Activated naive CD8-positive, alpha-beta T cell (primary cell): ENCODE data around the gene FAM193A.
"Not testable (repeated sequence)": the region's sequence is repeated elsewhere in the genome, so short reads cannot be mapped to it uniquely, and the experiment has no call there.

Experiments used
- H3K27ac Mint-ChIP-seq: one replicate; pipeline ENCODE4 v1.8.0; 2021; ENCODE audit warnings: mixed read lengths
- H3K27me3 Mint-ChIP-seq: one replicate; pipeline ENCODE4 v1.8.0; 2021; ENCODE audit warnings: mixed read lengths
- H3K36me3 Mint-ChIP-seq: one replicate; pipeline ENCODE4 v1.8.0; 2021; ENCODE audit warnings: mixed read lengths
- H3K4me1 Mint-ChIP-seq: one replicate; pipeline ENCODE4 v1.8.0; 2021; ENCODE audit warnings: low read depth, mixed read lengths
- H3K4me3 Mint-ChIP-seq: one replicate; pipeline ENCODE4 v1.8.0; 2021; ENCODE audit warnings: mild to moderate bottlenecking, mixed read lengths
- H3K9me3 Mint-ChIP-seq: one replicate; pipeline ENCODE4 v1.8.0; 2021; ENCODE audit warnings: low read depth, mixed read lengths

FAM193A gene

DNA sequence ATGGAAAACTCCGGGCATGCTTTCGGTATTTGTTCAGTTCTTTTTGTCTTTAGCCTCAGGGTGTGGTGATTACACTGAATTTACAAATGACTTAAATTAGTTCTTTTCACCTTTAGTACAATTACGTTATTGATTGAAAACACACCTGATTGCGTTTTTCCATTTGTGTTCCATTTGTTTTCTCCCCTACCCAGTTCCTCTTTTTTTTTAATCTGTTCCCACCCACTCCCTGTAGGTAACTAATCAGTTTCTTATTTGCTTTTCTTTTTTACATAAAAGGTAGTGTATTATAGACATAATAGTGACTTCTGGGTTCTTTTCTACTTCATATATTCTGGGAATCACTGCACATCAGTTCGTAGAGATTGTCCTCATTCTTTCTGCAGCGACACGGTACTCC, 166.3 kb downstream of the FAM193A start:
- no peaks in the 10 kb centered on the region for H3K36me3 Mint-ChIP-seq
- peaks cover 2% of the 10 kb centered on the region for H3K4me1 Mint-ChIP-seq
- H3K4me3 Mint-ChIP-seq, result no peak overlapping the region
- H3K9me3 Mint-ChIP-seq, result no peaks in the 10 kb centered on the region
- no peak overlapping the region for H3K27ac Mint-ChIP-seq
- H3K27me3 Mint-ChIP-seq, result no peaks in the 10 kb centered on the region

DNA sequence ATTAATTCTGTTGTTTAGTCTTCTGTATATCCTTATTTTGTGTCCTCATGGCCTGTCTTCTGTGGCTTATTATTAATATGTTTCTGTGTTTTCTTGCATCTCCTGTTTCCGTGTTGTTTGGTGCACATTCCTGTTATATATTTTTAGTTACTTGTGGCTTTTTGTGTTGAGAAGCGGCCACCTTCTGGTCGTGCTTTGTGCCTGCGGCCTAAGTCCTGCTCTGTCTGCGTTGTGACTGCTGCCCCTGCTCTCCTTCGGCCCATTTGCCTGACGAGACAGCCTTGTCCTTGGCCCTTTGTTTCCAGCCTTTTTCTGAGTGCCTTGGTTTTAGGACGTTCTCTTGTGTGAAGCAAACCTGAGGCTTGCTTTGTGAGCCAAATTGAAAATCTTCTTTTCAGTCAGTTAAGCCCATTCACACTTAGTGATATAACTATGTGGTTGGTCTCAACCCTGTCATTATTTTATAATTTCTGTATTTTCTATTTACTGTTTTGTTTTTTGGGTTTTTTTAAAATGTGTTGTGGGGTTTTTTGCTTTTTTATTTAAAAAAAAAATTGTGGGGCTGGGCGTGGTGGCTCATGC, 175.9 kb downstream of the FAM193A start:
- Mint-ChIP-seq H3K36me3 (no peaks in the 10 kb centered on the region), H3K27ac (peak overlapping the region; percentile 64), H3K9me3 (no peaks in the 10 kb centered on the region), H3K4me3 (no peak overlapping the region), H3K4me1 (peaks cover 23% of the 10 kb centered on the region), H3K27me3 (no peaks in the 10 kb centered on the region)

DNA sequence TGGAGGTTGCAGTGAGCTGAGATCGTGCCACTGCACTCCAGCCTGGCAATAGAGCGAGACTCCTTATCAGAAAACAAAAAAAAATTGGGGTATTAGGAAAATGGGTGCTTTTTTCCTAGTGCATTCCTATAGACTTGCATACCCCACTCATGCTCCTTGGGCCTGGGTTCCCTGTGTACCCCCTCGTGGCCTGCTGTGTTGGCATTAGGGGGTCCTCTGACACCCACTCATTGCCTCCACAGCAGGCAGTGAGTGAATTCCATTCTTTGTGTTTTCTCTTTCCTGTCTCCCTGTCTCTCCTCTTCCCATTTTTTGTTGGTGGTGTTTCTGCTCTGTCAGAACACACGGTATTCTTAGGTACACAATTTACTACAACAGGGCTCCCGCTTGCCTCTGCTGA, 176.9 kb downstream of the FAM193A start:
- Mint-ChIP-seq H3K27me3 (no peaks in the 10 kb centered on the region), H3K4me3 (peak overlapping the region; percentile 58), H3K4me1 (peaks cover 23% of the 10 kb centered on the region), H3K36me3 (peaks cover 3% of the 10 kb centered on the region), H3K27ac (peak overlapping the region; percentile 94), H3K9me3 (no peaks in the 10 kb centered on the region)

DNA sequence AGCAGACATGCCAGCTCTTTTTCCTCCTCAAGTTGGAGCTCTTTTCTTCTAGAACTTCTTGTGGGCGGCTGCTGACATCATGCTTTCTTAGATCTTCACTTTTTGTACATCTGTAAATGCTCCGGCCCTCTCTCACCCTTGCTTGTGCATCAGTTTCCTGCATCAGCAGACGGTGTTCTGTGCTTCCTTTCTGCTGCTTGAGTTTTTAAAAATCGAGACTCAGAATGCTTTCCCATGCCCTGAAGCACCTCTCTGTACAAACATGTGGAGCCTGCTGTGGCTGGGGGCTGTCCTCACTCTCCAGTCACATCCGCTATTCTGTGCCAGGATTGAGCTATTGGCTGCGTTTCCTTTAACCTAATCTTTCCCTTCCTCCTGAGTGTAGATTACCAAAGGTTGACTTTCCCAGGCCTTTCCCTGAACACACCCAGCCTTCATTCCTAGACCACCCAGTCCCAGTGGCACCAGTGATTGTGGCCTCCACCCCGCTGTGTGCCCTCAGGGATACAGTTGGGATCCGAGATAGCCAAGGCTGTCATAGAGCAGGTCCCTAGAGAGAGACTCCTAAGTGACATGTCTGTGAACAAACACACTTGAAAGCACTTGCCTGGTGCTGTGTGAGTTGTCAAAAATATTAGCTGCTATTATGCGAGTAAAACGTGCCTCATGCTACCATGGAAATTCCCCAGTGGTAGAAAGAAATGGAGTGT, 177.8 kb downstream of the FAM193A start:
- peaks cover 23% of the 10 kb centered on the region for H3K4me1 Mint-ChIP-seq
- H3K9me3 Mint-ChIP-seq, result no peaks in the 10 kb centered on the region
- peak overlapping the region; percentile 58 for H3K4me3 Mint-ChIP-seq
- no peaks in the 10 kb centered on the region for H3K27me3 Mint-ChIP-seq
- peak overlapping the region; percentile 94 for H3K27ac Mint-ChIP-seq
- H3K36me3 Mint-ChIP-seq, result peaks cover 3% of the 10 kb centered on the region

DNA sequence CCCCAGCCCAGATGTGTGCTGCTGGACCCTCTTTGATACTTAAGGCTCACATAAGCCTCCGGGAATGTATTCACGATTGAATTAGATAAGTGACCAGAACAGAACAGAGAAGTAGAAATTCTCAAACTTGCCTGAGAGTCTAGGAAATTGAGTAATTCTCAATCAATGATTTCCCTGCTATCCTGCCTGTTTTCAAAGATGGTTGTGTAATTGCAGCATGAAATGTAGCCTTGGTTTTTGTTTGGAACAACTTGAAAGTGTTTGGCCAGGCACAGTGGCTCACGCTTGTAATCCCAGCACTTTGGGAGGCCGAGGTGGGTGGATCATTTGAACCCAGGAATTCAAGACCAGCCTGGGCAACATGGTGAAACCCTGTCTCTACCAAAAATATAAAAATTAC, 178.5 kb downstream of the FAM193A start:
- Mint-ChIP-seq H3K27ac (peak overlapping the region; percentile 94), H3K9me3 (no peaks in the 10 kb centered on the region), H3K27me3 (no peaks in the 10 kb centered on the region), H3K4me3 (no peak overlapping the region), H3K36me3 (peaks cover 3% of the 10 kb centered on the region), H3K4me1 (peaks cover 23% of the 10 kb centered on the region)

DNA sequence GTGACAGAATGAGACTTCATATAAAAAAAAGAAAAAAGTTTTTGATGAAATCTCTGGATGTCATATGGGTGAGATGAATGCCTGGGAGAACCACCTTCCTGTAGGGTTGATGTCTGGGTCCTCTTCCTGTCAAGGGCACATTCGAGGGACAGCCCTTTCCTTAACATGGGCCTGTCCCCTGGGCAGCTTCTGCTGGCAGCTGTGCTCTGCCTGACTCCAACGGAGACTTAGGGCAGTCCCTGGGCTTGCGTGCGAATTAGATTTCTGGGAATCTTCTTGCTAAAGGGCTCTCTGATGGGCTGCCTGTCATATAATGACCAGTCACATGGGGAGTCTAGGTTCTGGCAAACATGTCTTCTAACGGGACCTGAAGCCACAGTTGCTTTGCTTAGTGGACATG, 179.0 kb downstream of the FAM193A start:
- H3K4me3 Mint-ChIP-seq, result no peak overlapping the region
- H3K27ac Mint-ChIP-seq, result peak overlapping the region; percentile 41
- no peaks in the 10 kb centered on the region for H3K9me3 Mint-ChIP-seq
- no peaks in the 10 kb centered on the region for H3K27me3 Mint-ChIP-seq
- H3K4me1 Mint-ChIP-seq, result peaks cover 23% of the 10 kb centered on the region
- H3K36me3 Mint-ChIP-seq, result peaks cover 3% of the 10 kb centered on the region

DNA sequence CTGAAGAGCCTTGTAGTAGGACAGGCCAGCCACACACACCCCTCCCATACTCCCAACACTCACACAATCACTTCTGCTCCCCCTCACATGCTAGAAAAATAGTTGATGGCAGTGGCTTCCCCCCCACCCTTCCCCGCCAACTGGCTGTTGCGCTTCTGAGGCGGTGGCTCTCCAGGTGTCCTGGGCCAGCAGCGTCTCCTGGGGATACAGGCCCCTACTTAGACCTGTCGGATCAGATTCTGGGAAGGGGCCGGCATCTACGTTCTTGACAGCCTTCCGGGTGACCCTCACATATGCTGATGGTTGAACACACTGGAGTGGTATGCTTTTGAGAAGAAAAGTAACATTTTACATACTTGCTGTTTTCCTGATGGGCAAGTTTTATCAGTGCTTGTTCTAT, 179.8 kb downstream of the FAM193A start:
- H3K9me3 Mint-ChIP-seq, result no peaks in the 10 kb centered on the region
- peaks cover 5% of the 10 kb centered on the region for H3K36me3 Mint-ChIP-seq
- H3K27ac Mint-ChIP-seq, result peak overlapping the region; percentile 3
- H3K4me1 Mint-ChIP-seq, result peaks cover 23% of the 10 kb centered on the region
- no peak overlapping the region for H3K4me3 Mint-ChIP-seq
- H3K27me3 Mint-ChIP-seq, result no peaks in the 10 kb centered on the region

DNA sequence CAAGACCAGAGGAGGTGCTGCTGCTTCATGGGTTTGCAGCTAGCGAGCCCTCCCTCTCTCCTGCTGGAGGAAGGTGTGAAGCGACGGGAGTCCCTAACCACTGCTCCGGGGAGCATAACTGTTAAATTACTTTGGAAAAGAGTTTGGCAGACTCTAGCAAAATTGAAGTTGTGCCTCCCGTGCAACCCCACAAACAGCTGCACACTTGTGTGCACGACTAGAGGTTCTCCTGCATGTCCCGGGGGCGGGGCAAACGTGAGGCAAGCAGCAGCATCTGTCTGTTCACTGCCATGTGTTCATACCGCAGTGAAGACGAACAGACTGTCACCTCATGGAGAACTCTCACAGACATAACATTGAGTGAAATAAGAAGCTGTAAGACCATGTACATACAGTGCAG, 185.1 kb downstream of the FAM193A start:
- peak overlapping the region; percentile 10 for H3K27ac Mint-ChIP-seq
- no peak overlapping the region for H3K4me3 Mint-ChIP-seq

DNA sequence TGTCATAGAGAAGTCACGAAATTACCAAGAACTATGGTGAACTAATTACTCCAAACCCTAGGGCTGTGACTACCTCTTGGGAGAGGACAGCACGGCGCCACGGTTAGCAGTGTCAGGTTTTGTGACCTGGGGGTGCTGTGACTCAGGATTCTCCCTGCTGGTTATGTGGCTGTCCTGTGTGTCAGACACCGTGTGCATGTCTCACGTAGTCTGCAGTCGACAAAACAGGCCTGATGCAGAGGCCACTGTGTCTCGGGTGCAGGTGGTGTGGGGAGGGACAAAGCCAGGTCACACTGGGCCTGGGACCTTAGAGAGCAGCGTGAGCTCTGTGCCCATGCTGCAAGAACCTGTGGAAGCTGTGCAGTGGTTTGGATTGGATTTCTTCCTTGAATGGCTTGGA, 185.6 kb downstream of the FAM193A start:
- Mint-ChIP-seq H3K9me3 (no peaks in the 10 kb centered on the region), H3K4me1 (peaks cover 20% of the 10 kb centered on the region), H3K27me3 (no peaks in the 10 kb centered on the region), H3K4me3 (no peak overlapping the region), H3K27ac (no peak overlapping the region), H3K36me3 (peaks cover 13% of the 10 kb centered on the region)

More for the DNA sequence above, 185.1 kb downstream of the FAM193A start:
- H3K27me3 Mint-ChIP-seq, result no peaks in the 10 kb centered on the region
- no peaks in the 10 kb centered on the region for H3K9me3 Mint-ChIP-seq
- H3K36me3 Mint-ChIP-seq, result peaks cover 13% of the 10 kb centered on the region
- peaks cover 20% of the 10 kb centered on the region for H3K4me1 Mint-ChIP-seq

DNA sequence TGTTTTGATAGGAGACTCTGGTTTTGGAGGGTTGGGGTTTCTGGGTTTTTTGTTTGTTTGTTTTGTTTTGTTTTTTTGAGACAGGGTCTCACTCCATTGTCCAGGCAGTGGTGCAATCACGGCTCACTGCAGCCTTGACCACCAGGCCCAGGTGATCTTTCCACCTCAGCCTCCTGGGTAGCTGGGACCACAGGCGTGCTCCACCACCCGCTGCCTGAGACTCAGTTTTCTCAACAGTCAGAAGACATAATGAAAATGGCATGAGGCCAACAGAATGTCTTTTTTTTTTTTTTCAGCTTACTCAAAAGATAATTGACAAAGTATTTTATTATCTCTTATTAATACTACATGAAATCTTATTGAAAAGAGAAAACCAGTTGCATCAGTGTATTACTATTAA, 187.3 kb downstream of the FAM193A start:
- H3K27me3 Mint-ChIP-seq, result no peaks in the 10 kb centered on the region
- peak overlapping the region; percentile 80 for H3K27ac Mint-ChIP-seq
- H3K4me3 Mint-ChIP-seq, result peak overlapping the region; percentile 23
- H3K4me1 Mint-ChIP-seq, result peaks cover 20% of the 10 kb centered on the region
- H3K36me3 Mint-ChIP-seq, result peaks cover 10% of the 10 kb centered on the region
- H3K9me3 Mint-ChIP-seq, result no peaks in the 10 kb centered on the region

DNA sequence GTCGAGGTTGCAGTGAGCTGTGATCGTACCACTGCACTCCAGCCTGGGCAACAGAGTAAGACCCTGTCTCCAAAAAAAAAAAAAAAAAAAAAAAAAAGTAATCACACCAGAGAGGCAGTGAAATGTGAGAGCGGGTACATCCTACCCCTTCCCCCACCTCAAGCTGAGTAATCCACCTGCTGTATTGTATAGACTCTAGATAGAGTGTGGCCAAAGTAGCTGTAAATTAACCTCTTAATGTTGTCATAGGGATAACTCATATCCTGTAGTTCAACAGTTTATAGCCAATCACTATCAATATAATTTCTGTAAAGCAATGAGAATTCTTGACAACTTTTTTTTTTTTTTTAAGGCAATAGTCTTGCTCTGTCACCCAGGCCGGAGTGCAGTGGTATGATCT, 188.9 kb downstream of the FAM193A start:
- no peak overlapping the region for H3K4me3 Mint-ChIP-seq
- peaks cover 20% of the 10 kb centered on the region for H3K4me1 Mint-ChIP-seq
- no peaks in the 10 kb centered on the region for H3K27me3 Mint-ChIP-seq
- H3K36me3 Mint-ChIP-seq, result peaks cover 10% of the 10 kb centered on the region
- H3K27ac Mint-ChIP-seq, result no peak overlapping the region
- H3K9me3 Mint-ChIP-seq, result no peaks in the 10 kb centered on the region

DNA sequence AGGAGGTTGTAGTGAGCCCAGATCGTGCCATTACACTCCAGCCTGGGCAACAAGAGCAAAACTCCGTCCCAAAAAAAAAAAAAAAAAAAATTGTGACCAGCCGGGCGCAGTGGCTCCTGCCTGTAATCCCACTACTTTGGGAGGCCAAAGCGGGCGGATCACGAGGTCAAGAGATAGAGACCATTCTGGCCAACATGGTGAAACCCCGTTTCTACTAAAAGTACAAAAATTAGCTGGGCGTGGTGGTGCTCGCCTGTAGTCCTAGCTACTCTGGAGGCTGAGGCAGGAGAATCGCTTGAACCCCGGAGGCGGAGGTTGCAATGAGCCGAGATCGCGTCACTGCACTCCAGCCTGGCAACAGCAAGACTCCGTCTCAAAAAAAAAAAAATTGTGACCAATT, 190.4 kb downstream of the FAM193A start:
- not testable (repeated sequence) for H3K9me3 Mint-ChIP-seq, H3K4me3 Mint-ChIP-seq

DNA sequence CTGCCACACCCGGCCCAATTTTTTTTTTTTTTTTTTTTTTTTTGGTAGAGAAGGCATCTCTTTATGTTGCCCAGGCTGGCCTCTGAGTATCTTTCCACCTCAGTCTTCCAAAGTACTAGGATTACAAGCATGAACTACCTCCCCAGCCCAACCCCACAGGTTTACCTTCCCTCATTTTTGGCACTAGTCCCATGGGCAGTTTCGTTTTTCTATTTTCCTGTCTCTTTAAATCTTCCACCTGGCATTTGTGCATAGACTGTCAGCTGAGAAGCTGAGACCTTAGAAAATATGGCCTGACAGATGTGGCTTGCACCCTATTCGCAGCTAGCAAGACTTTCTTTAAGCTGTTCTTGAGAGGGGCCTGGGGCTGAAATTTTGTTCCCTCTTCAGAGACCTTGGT, 191.8 kb downstream of the FAM193A start:
- Mint-ChIP-seq H3K27me3 (no peaks in the 10 kb centered on the region), H3K4me1 (peaks cover 13% of the 10 kb centered on the region), H3K9me3 (no peaks in the 10 kb centered on the region), H3K4me3 (no peak overlapping the region), H3K27ac (no peak overlapping the region), H3K36me3 (peaks cover 8% of the 10 kb centered on the region)

More for the DNA sequence above, 190.4 kb downstream of the FAM193A start:
- H3K27ac Mint-ChIP-seq, H3K27me3 Mint-ChIP-seq, H3K36me3 Mint-ChIP-seq: not testable (repeated sequence)
- peaks cover 20% of the 10 kb centered on the region for H3K4me1 Mint-ChIP-seq

DNA sequence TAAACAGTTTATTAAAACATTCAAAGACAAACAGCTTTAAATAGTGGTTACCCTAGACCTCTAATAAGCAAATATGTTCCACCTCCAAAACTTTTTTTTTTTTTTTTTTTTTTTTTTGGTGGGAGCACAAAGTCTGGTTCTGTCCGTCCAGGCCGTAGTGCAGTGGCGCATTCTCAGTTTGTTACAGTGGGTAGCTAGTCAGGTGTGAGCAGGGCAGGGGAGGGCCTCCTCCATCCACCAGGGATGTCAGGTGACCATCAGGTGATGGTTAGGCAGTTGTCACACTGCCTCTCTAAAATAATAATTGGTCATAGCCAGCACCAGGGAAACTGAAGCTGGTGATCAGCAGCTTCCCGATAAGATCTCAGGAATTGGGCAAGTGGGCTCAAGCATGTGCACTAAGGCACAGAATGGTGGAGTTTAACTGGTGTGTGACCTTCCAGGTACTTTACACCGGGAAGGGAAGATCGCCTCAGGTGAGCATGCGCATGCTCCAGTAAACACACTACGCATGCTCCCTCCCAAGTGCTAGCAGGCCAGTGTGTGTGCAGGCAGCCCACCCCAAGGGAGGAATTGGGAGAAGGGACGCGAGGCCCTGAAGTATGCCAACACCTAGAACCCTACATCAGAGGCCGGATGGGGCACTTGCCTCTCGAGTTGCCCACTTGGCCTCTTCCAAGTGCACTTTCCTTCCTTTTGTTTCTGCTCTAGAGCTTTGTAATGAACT, 192.5 kb downstream of the FAM193A start:
- H3K27ac Mint-ChIP-seq, result no peak overlapping the region
- H3K4me3 Mint-ChIP-seq, result no peak overlapping the region
- peaks cover 8% of the 10 kb centered on the region for H3K4me1 Mint-ChIP-seq
- no peaks in the 10 kb centered on the region for H3K27me3 Mint-ChIP-seq
- H3K9me3 Mint-ChIP-seq, result no peaks in the 10 kb centered on the region
- H3K36me3 Mint-ChIP-seq, result peaks cover 8% of the 10 kb centered on the region

DNA sequence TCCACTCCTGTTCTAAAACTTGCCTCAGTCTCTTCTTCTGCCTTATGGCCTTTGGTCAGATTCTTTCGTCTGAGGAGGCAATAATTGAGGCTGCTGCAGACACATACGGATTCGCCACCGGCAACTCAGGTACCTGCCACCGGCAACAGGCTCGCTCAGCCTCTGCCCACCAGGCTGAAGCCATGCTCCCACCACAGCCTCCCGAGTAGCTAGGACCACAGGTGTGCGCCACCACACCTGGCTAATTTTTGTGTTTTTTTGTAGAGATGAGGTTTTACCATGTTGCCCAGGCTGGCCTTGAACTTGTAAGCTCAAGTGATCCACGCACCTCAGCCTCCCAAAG, 193.1 kb downstream of the FAM193A start:
- Mint-ChIP-seq H3K9me3 (no peaks in the 10 kb centered on the region), H3K27me3 (no peaks in the 10 kb centered on the region), H3K4me1 (peaks cover 3% of the 10 kb centered on the region), H3K27ac (no peak overlapping the region), H3K4me3 (no peak overlapping the region), H3K36me3 (peaks cover 8% of the 10 kb centered on the region)
